KMS-11 (cell line): ENCODE results near the gene GOLGA2.

ENCODE experiments used
- H2AFZ ChIP-seq: fragments of 200-600 bp; sonication (generic); 2 replicates; pipeline ENCODE4 v1.6.1; 2016; ENCODE audit warnings: antibody characterized with exemption, mixed run types, low read depth
- H3K27ac ChIP-seq: fragments of 200-600 bp; sonication (generic); 2 replicates; pipeline ENCODE4 v1.6.1; 2016; ENCODE audit warnings: mild to moderate bottlenecking, mixed run types
- H3K27me3 ChIP-seq: fragments of 200-600 bp; sonication (generic); 2 replicates; pipeline ENCODE4 v1.6.1; 2017; ENCODE audit warnings: mild to moderate bottlenecking, low read depth, mixed run types, moderate library complexity; ENCODE audit not compliant: insufficient read depth
- H3K36me3 ChIP-seq: fragments of 200-600 bp; sonication (generic); 2 replicates; pipeline ENCODE4 v1.6.1; 2017; ENCODE audit warnings: mild to moderate bottlenecking, mixed run types; ENCODE audit not compliant: insufficient read depth
- H3K4me1 ChIP-seq: fragments of 200-600 bp; sonication (generic); 2 replicates; pipeline ENCODE4 v1.6.1; 2016; ENCODE audit warnings: mild to moderate bottlenecking, low read depth, mixed run types; ENCODE audit not compliant: poor library complexity, severe bottlenecking
- H3K4me2 ChIP-seq: fragments of 200-600 bp; sonication (generic); 2 replicates; pipeline ENCODE4 v1.7.0; 2016; ENCODE audit warnings: mild to moderate bottlenecking, mixed run types
- H3K4me3 ChIP-seq: fragments of 200-600 bp; sonication (generic); IDR thresholded peaks from 2 replicates; pipeline ENCODE4 v1.6.1; 2017; ENCODE audit warnings: low read depth, low read length, mixed read lengths; ENCODE audit not compliant: insufficient read depth
- H3K79me2 ChIP-seq: fragments of 200-600 bp; sonication (generic); 2 replicates; pipeline ENCODE4 v1.6.1; 2016; ENCODE audit warnings: low read depth, mixed run types; ENCODE audit not compliant: insufficient read depth
- H3K9ac ChIP-seq: fragments of 200-600 bp; sonication (generic); 2 replicates; pipeline ENCODE4 v1.6.1; 2016; ENCODE audit warnings: mild to moderate bottlenecking, mixed run types
- H4K20me1 ChIP-seq: fragments of 200-600 bp; sonication (generic); 2 replicates; pipeline ENCODE4 v1.6.1; 2016; ENCODE audit warnings: mild to moderate bottlenecking, mixed run types; ENCODE audit not compliant: insufficient read depth
- CTCF ChIP-seq: fragments of 200-600 bp; sonication (generic); conservative IDR thresholded peaks from 2 replicates; pipeline ENCODE4 v1.6.1; 2017; ENCODE audit warnings: low read depth, mild to moderate bottlenecking, antibody characterized with exemption, low read length, moderate library complexity, mixed read lengths

The GOLGA2 gene

GRCh38 chr9:128265348-128265847 lies 10.4 kb downstream of the GOLGA2 start:
- no peaks in the 10 kb centered on the region for H4K20me1 ChIP-seq
- H2AFZ ChIP-seq, result no peak overlapping the region
- no peaks in the 10 kb centered on the region for H3K79me2 ChIP-seq
- no peaks in the 10 kb centered on the region for H3K4me1 ChIP-seq
- no peaks in the 10 kb centered on the region for H3K27me3 ChIP-seq
- H3K27ac ChIP-seq, result no peak overlapping the region
- no peak overlapping the region for H3K9ac ChIP-seq
- TF ChIP-seq CTCF, result no peak
- no peaks in the 10 kb centered on the region for H3K36me3 ChIP-seq
- no peak overlapping the region for H3K4me2 ChIP-seq
- no peak overlapping the region for H3K4me3 ChIP-seq

- Histone ChIP-seq H3K9ac (no peak overlapping the region), H3K79me2 (no peaks in the 10 kb centered on the region), H4K20me1 (no peaks in the 10 kb centered on the region), H3K27ac (no peak overlapping the region), H2AFZ (no peak overlapping the region), H3K4me2 (no peak overlapping the region), H3K4me1 (no peaks in the 10 kb centered on the region), H3K27me3 (no peaks in the 10 kb centered on the region), H3K36me3 (no peaks in the 10 kb centered on the region), H3K4me3 (no peak overlapping the region)
- no peak for TF ChIP-seq CTCF
Measured at GRCh38 chr9:128262687-128263086, 13.1 kb downstream of the GOLGA2 start.

DNA sequence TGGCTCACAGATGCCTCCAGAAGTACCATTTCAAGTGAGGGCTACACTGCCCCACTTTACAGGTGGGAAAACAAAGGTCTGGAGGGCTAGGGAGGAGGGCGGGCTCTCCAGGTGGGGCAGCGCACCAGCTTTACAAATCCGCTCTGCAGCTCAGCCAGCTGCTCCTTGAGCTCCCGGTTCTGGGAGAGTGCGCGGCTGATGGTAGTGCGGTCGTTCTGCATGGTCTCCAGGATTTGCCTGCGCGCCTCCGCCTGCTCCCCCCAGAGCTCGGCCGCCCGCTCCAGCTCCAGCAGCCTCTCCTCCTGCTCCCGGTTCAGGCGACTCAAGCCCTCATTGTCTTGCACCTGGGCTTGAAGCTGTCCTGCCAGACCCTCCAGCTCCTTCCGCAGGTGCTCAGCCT lies 15.5 kb downstream of the GOLGA2 start:
- no peaks in the 10 kb centered on the region for H4K20me1 ChIP-seq
- no peaks in the 10 kb centered on the region for H3K27me3 ChIP-seq
- H3K36me3 ChIP-seq, result no peaks in the 10 kb centered on the region
- no peak overlapping the region for H3K4me2 ChIP-seq
- no peak overlapping the region for H3K9ac ChIP-seq
- no peaks in the 10 kb centered on the region for H3K79me2 ChIP-seq
- no peak overlapping the region for H2AFZ ChIP-seq
- no peak overlapping the region for H3K27ac ChIP-seq
- TF ChIP-seq CTCF, result no peak
- H3K4me3 ChIP-seq, result no peak overlapping the region
- H3K4me1 ChIP-seq, result no peaks in the 10 kb centered on the region

DNA sequence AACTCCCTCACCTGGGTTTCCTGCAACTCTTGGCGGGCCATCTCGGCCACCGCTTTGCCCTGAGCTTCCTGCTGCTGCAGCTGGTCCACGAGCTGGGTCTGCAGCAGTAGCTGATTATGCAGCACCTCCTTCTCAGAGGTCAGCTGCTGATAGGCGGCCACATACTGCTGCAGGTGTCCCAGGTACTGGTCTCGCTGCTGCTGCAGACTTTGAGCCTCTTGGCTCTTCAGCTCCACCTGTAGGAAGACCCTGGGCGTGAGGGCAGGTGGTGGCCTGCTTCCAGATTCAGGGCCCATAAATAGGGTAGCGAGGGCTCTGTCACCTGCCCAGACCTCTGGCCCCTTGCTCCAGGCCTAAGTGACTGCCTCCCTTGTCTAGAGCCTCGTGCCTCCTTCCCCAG lies 16.7 kb downstream of the GOLGA2 start:
- Histone ChIP-seq H3K27ac (no peak overlapping the region), H2AFZ (no peak overlapping the region), H3K4me3 (no peak overlapping the region), H3K27me3 (no peaks in the 10 kb centered on the region), H4K20me1 (no peaks in the 10 kb centered on the region), H3K4me2 (no peak overlapping the region), H3K79me2 (no peaks in the 10 kb centered on the region), H3K36me3 (no peaks in the 10 kb centered on the region), H3K4me1 (no peaks in the 10 kb centered on the region), H3K9ac (no peak overlapping the region)
- TF ChIP-seq CTCF, result no peak

GRCh38 chr9:128258326-128258725 lies 17.5 kb downstream of the GOLGA2 start:
- H3K9ac ChIP-seq, result no peak overlapping the region
- no peaks in the 10 kb centered on the region for H3K27me3 ChIP-seq
- H3K79me2 ChIP-seq, result no peaks in the 10 kb centered on the region
- no peak overlapping the region for H3K4me2 ChIP-seq
- H3K4me1 ChIP-seq, result no peaks in the 10 kb centered on the region
- H3K36me3 ChIP-seq, result no peaks in the 10 kb centered on the region
- H3K4me3 ChIP-seq, result no peak overlapping the region
- H2AFZ ChIP-seq, result no peak overlapping the region
- no peaks in the 10 kb centered on the region for H4K20me1 ChIP-seq
- TF ChIP-seq CTCF, result no peak
- H3K27ac ChIP-seq, result no peak overlapping the region
